H9 (cell line): ENCODE measurements around the gene ACBD3. TPM values are rescaled to one million over a fixed set of nuclear protein-coding genes. Genes with fewer than 3 reads are reported as not detected.

Experiments used
- DNase-seq: peaks from one replicate; pipeline ENCODE4 v3.0.0-alpha.2; 2017
- H2AFZ ChIP-seq: one replicate; pipeline ENCODE4 v1.6.1; 2013; ENCODE audit warnings: mild to moderate bottlenecking, low read length, control low read depth, moderate library complexity
- H2AK5ac ChIP-seq: 2 replicates; pipeline ENCODE4 v1.6.1; 2013; ENCODE audit warnings: low read length, control low read depth, mixed read lengths; ENCODE audit not compliant: insufficient read length
- H2BK120ac ChIP-seq: one replicate; pipeline ENCODE4 v1.6.1; 2013; ENCODE audit warnings: low read depth, mild to moderate bottlenecking, low read length, control low read depth, inconsistent platforms; ENCODE audit not compliant: poor library complexity, severe bottlenecking
- H2BK12ac ChIP-seq: 2 replicates; pipeline ENCODE4 v1.6.1; 2013; ENCODE audit warnings: low read length, control low read depth, mixed read lengths, low read depth; ENCODE audit not compliant: insufficient read length
- H2BK15ac ChIP-seq: 2 replicates; pipeline ENCODE4 v1.6.1; 2013; ENCODE audit warnings: low read depth, low read length, control low read depth
- H2BK20ac ChIP-seq: one replicate; pipeline ENCODE4 v1.6.1; 2013; ENCODE audit warnings: low read depth, mild to moderate bottlenecking, low read length, control low read depth, inconsistent platforms; ENCODE audit not compliant: poor library complexity, severe bottlenecking
- H2BK5ac ChIP-seq: 2 replicates; pipeline ENCODE4 v1.6.1; 2013; ENCODE audit warnings: low read length, control low read depth, mixed read lengths; ENCODE audit not compliant: insufficient read length
- H3K14ac ChIP-seq: 2 replicates; pipeline ENCODE4 v1.6.1; 2013; ENCODE audit warnings: low read length, control low read depth; ENCODE audit not compliant: insufficient read depth
- H3K18ac ChIP-seq: 2 replicates; pipeline ENCODE4 v1.6.1; 2013; ENCODE audit warnings: low read depth, mild to moderate bottlenecking, mixed read lengths, low read length, control low read depth; ENCODE audit not compliant: insufficient read length
- H3K23ac ChIP-seq: 2 replicates; pipeline ENCODE4 v1.6.1; 2013; ENCODE audit warnings: low read length, control low read depth, mixed read lengths, low read depth; ENCODE audit not compliant: insufficient read length
- H3K23me2 ChIP-seq: 2 replicates; pipeline ENCODE4 v1.6.1; 2013; ENCODE audit warnings: low read depth, mild to moderate bottlenecking, mixed read lengths, low read length, control low read depth; ENCODE audit not compliant: insufficient read length, poor library complexity, severe bottlenecking
- H3K27ac ChIP-seq: 2 replicates; pipeline ENCODE4 v1.5.1; 2013; ENCODE audit warnings: low read length, control low read depth, mixed read lengths, low read depth; ENCODE audit not compliant: insufficient read length
- H3K27me3 ChIP-seq: 2 replicates; pipeline ENCODE4 v1.6.1; 2013; ENCODE audit warnings: low read length, control low read depth, inconsistent platforms; ENCODE audit not compliant: insufficient read depth
- H3K4ac ChIP-seq: 2 replicates; pipeline ENCODE4 v1.6.1; 2013; ENCODE audit warnings: low read depth, mild to moderate bottlenecking, control low read depth, inconsistent platforms, low read length, moderate library complexity
- H3K4me1 ChIP-seq: 2 replicates; pipeline ENCODE4 v1.6.1; 2013; ENCODE audit warnings: low read length, control low read depth, inconsistent platforms; ENCODE audit not compliant: insufficient read depth
- H3K4me2 ChIP-seq: 2 replicates; pipeline ENCODE4 v1.6.1; 2013; ENCODE audit warnings: low read length, control low read depth, mixed read lengths; ENCODE audit not compliant: insufficient read length, insufficient read depth
- H3K56ac ChIP-seq: 2 replicates; pipeline ENCODE4 v1.6.1; 2013; ENCODE audit warnings: low read depth, mild to moderate bottlenecking, mixed read lengths, low read length, control low read depth; ENCODE audit not compliant: insufficient read length
- H3K79me1 ChIP-seq: 2 replicates; pipeline ENCODE4 v1.6.1; 2013; ENCODE audit warnings: low read depth, mild to moderate bottlenecking, moderate library complexity, low read length, control low read depth, inconsistent platforms; ENCODE audit not compliant: insufficient read depth, poor library complexity, severe bottlenecking
- H3K79me2 ChIP-seq: 2 replicates; pipeline ENCODE4 v1.6.1; 2013; ENCODE audit warnings: low read length, control low read depth, inconsistent platforms; ENCODE audit not compliant: insufficient read depth
- H3K9ac ChIP-seq: 2 replicates; pipeline ENCODE4 v1.6.1; 2013; ENCODE audit warnings: low read length, control low read depth, mixed read lengths; ENCODE audit not compliant: insufficient read length; ENCODE audit errors: extremely low read depth
- H3K9me3 ChIP-seq: one replicate; pipeline ENCODE4 v1.6.1; 2013; ENCODE audit warnings: low read depth, low read length, inconsistent platforms; ENCODE audit not compliant: control insufficient read depth
- H3T11ph ChIP-seq: one replicate; pipeline ENCODE4 v1.6.1; 2013; ENCODE audit warnings: mild to moderate bottlenecking, low read length, control low read depth, inconsistent platforms
- H4K20me1 ChIP-seq: one replicate; pipeline ENCODE4 v1.6.1; 2013; ENCODE audit not compliant: control insufficient read depth, insufficient read length, insufficient read depth
- H4K5ac ChIP-seq: 2 replicates; pipeline ENCODE4 v1.6.1; 2013; ENCODE audit warnings: low read depth, mild to moderate bottlenecking, mixed read lengths, low read length, control low read depth; ENCODE audit not compliant: insufficient read length
- H4K8ac ChIP-seq: replicated peaks from 2 replicates; pipeline ENCODE4 v1.6.1; 2013; ENCODE audit warnings: low read length, control low read depth, mixed read lengths, low read depth; ENCODE audit not compliant: insufficient read length
- H4K91ac ChIP-seq: 2 replicates; pipeline ENCODE4 v1.6.1; 2013; ENCODE audit warnings: low read depth, mild to moderate bottlenecking, moderate library complexity, mixed read lengths, low read length, control low read depth; ENCODE audit not compliant: insufficient read length
- H3K27ac Mint-ChIP-seq, 3 experiments: 2 replicates in 2 of 3; 3 replicates in 1 of 3; pipeline ENCODE4 v1.8.0; 2020 to 2021; ENCODE audit warnings: mixed read lengths in 3 of 3, mild to moderate bottlenecking in 1 of 3, moderate library complexity in 1 of 3
- H3K27me3 Mint-ChIP-seq: 2 replicates; pipeline ENCODE4 v1.8.0; 2021; ENCODE audit warnings: low read depth, mild to moderate bottlenecking, moderate library complexity, mixed read lengths
- H3K36me3 Mint-ChIP-seq, 3 experiments: 2 replicates in 2 of 3; 3 replicates in 1 of 3; pipeline ENCODE4 v1.8.0; 2020 to 2021; ENCODE audit warnings: low read depth in 3 of 3, mixed read lengths in 3 of 3; ENCODE audit not compliant: insufficient read depth in 1 of 3
- H3K4me1 Mint-ChIP-seq, 2 experiments: 2 replicates each; pipeline ENCODE4 v1.8.0; 2020; ENCODE audit warnings: mixed read lengths in 2 of 2
- H3K4me3 Mint-ChIP-seq, 2 experiments: 2 replicates in 1 of 2; 3 replicates in 1 of 2; pipeline ENCODE4 v1.8.0; 2020 to 2021; ENCODE audit warnings: mild to moderate bottlenecking in 2 of 2, mixed read lengths in 2 of 2, moderate library complexity in 1 of 2
- H3K9me3 Mint-ChIP-seq, 2 experiments: 2 replicates in 1 of 2; 3 replicates in 1 of 2; pipeline ENCODE4 v1.8.0; 2020; ENCODE audit warnings: mild to moderate bottlenecking in 2 of 2, mixed read lengths in 2 of 2, moderate library complexity in 1 of 2
- WGBS: extraction: QIAGEN DNeasy Blood & Tissue Kit; methylation state at CpG from one replicate; pipeline ENCODE4 v1.1.7; 2013; ENCODE audit warnings: missing lambda C conversion rate, low lambda C conversion rate, mixed read lengths; ENCODE audit not compliant: insufficient read length; ENCODE audit errors: extremely low coverage; 5-methylcytosine and 5-hydroxymethylcytosine counted together
- long read RNA-seq: library from polyadenylated mRNA; unstranded; transcript quantifications from one replicate; pipeline ENCODE4 v2.0.0, GENCODE V29; 2020
- total RNA-seq: library from RNA; stranded (reverse); gene quantifications from 2 replicates; pipeline ENCODE4 v1.2.1, GENCODE V29; 2021
- TF ChIP-seq, protein P1 (sequence below): fragments of 200-600 bp; sonication (generic); conservative IDR thresholded peaks from 3 replicates; pipeline ENCODE4 v1.8.0; 2021; ENCODE audit warnings: antibody characterized with exemption, mild to moderate bottlenecking

The ACBD3 gene
- 30.6 and 30.8 TPM in 2 replicates for total RNA-seq
- long read RNA-seq, partial matches to known transcripts: 7 of 15 reads
- long read RNA-seq, other reads (novel, unspliced or antisense): 7 of 15 reads

- peaks cover 11% of the 10 kb centered on the region; the same call in 1 of the 2 replicates for H3K79me2 ChIP-seq
- H3K36me3 Mint-ChIP-seq: peaks cover 2 to 12% (median 10%) of the 10 kb centered on the region in 3 experiments; a peak in 4 of 7 replicates
These were observed at the start of gene ACBD3 for GRCh38 chr1:226186124-226187018. Gene ACBD3, minus strand, starts transcription at chr1:226186741. Its CDS starts 66 bp downstream, at chr1:226186675.

More at GRCh38 chr1:226186124-226187018, at the start of gene ACBD3:
- no peaks in the 10 kb centered on the region for H3K27me3 Mint-ChIP-seq
- H3K9me3 Mint-ChIP-seq: no peaks in the 10 kb centered on the region
- no peak within 1 kb of the TSS for H3K56ac ChIP-seq
- no peak within 1 kb of the TSS for H3K27ac ChIP-seq
- H3K79me1 ChIP-seq: peaks cover 8% of the 10 kb centered on the region
- peak within 1 kb of the TSS; percentile 72 for H3K4me2 ChIP-seq
- H3K14ac ChIP-seq: peak within 1 kb of the TSS; percentile 81
- H2BK20ac ChIP-seq: no peak within 1 kb of the TSS
- peaks cover 24 to 27% of the 10 kb centered on the region in 2 experiments for H3K4me1 Mint-ChIP-seq
- no peak within 1 kb of the TSS for H3K18ac ChIP-seq
- H2AK5ac ChIP-seq: no peak within 1 kb of the TSS
- H2AFZ ChIP-seq: no peak within 1 kb of the TSS
- no peak within 1 kb of the TSS for H3K4ac ChIP-seq
- no peak within 1 kb of the TSS for H2BK12ac ChIP-seq
- H3K9ac ChIP-seq: peak within 1 kb of the TSS; percentile 39
- peak within 1 kb of the TSS; percentile 91 to 95 for H3K4me3 Mint-ChIP-seq
- no peak within 1 kb of the TSS for H3K23ac ChIP-seq
- peak; percentile 93 for DNase-seq
- H2BK120ac ChIP-seq: no peak within 1 kb of the TSS
- TF ChIP-seq, protein P1, sequence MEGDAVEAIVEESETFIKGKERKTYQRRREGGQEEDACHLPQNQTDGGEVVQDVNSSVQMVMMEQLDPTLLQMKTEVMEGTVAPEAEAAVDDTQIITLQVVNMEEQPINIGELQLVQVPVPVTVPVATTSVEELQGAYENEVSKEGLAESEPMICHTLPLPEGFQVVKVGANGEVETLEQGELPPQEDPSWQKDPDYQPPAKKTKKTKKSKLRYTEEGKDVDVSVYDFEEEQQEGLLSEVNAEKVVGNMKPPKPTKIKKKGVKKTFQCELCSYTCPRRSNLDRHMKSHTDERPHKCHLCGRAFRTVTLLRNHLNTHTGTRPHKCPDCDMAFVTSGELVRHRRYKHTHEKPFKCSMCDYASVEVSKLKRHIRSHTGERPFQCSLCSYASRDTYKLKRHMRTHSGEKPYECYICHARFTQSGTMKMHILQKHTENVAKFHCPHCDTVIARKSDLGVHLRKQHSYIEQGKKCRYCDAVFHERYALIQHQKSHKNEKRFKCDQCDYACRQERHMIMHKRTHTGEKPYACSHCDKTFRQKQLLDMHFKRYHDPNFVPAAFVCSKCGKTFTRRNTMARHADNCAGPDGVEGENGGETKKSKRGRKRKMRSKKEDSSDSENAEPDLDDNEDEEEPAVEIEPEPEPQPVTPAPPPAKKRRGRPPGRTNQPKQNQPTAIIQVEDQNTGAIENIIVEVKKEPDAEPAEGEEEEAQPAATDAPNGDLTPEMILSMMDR: no peak
- no peak within 1 kb of the TSS for H4K91ac ChIP-seq
- WGBS: no CpG with 5 or more reads among the region's 75 CpGs
- no peak within 1 kb of the TSS for H4K8ac ChIP-seq
- H3K9me3 ChIP-seq: no peaks in the 10 kb centered on the region
- H3K4me1 ChIP-seq: no peaks in the 10 kb centered on the region; the same call in 1 of the 2 replicates
- no peak within 1 kb of the TSS for H4K5ac ChIP-seq
- H3K23me2 ChIP-seq: peaks cover 6% of the 10 kb centered on the region
- H3K27me3 ChIP-seq: no peaks in the 10 kb centered on the region
- no peak within 1 kb of the TSS for H2BK5ac ChIP-seq
- H3T11ph ChIP-seq: no peak within 1 kb of the TSS
- H3K27ac Mint-ChIP-seq: peak within 1 kb of the TSS; percentile 70 to 96 (median 89); a peak in 6 of 7 replicates
- no peaks in the 10 kb centered on the region for H4K20me1 ChIP-seq
- no peak within 1 kb of the TSS for H2BK15ac ChIP-seq
